ENCODE results near the gene BYSL.

Gene BYSL

DNA sequence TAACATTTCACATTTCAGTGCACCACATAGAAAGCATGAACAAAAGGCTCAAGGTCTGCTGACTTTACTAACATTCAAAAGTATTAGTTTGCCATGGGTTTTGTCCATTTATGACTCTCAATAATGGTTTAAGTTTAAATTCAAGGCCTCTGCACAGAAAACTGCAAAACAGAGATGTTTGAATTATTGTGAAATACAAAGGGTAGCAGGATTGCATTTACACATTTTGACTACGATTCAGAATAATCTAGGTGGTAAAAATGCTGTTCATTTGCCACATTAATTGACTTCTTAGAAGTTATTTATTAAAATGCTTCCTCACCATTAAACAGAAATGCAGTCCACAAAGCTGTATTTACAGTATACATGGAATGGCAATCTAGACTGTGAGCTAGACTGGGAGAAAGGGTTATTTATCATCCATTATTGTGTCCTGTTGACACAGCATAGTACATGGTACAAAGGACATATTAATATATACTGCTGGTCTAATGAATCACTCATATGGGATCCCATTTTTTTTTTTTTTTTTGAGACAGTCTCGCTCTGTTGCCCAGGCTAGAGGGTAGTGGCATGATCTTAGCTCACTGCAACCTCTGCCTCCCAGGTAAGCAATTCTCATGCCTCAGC lies 44.1 kb upstream of the BYSL start:
- Histone ChIP-seq H3K27me3 (ENCODE audit: insufficient read depth, poor library complexity, severe bottlenecking) (no peaks in the 10 kb centered on the region), H3K36me3 (ENCODE audit: low read depth) (peaks cover 2% of the 10 kb centered on the region; the same call in 1 of the 2 replicates), H3K27ac (ENCODE audit: poor library complexity, severe bottlenecking) (no peak overlapping the region), H3K4me1 (ENCODE audit: insufficient read depth, poor library complexity, severe bottlenecking) (no peaks in the 10 kb centered on the region), H3K9me3 (ENCODE audit: severe bottlenecking) (no peaks in the 10 kb centered on the region), H3K4me3 (ENCODE audit: severe bottlenecking) (no peak overlapping the region)
- no peak for DNase-seq (ENCODE audit: low spot score)
- ATAC-seq (ENCODE audit: low read depth) = no peak
- TF ChIP-seq, protein P1, sequence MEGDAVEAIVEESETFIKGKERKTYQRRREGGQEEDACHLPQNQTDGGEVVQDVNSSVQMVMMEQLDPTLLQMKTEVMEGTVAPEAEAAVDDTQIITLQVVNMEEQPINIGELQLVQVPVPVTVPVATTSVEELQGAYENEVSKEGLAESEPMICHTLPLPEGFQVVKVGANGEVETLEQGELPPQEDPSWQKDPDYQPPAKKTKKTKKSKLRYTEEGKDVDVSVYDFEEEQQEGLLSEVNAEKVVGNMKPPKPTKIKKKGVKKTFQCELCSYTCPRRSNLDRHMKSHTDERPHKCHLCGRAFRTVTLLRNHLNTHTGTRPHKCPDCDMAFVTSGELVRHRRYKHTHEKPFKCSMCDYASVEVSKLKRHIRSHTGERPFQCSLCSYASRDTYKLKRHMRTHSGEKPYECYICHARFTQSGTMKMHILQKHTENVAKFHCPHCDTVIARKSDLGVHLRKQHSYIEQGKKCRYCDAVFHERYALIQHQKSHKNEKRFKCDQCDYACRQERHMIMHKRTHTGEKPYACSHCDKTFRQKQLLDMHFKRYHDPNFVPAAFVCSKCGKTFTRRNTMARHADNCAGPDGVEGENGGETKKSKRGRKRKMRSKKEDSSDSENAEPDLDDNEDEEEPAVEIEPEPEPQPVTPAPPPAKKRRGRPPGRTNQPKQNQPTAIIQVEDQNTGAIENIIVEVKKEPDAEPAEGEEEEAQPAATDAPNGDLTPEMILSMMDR (IDR thresholded peaks at IDR 0.05; ENCODE audit: poor library complexity, severe bottlenecking) = no peak

DNA sequence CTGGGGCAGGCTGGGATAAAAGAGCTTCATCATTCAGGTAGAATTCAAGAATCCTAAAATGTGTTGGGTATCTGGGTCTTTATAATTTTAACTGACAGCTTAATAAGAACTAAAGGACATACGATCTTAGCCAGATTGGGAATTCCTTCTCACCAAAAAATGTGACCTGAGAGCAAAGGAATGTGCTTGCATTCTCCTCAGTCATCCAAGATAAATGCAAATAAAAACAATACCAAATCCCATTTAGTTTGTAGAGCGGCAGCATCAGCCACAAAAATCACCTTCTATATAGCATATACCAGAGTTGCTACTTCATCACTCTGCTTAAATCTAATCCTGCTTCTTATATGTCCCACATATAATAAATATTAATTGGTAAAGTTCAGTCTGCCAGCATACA lies 43.1 kb upstream of the BYSL start:
- Histone ChIP-seq H3K27ac (ENCODE audit: poor library complexity, severe bottlenecking) (no peak overlapping the region), H3K36me3 (ENCODE audit: low read depth) (peaks cover 2% of the 10 kb centered on the region; the same call in 1 of the 2 replicates), H3K4me3 (ENCODE audit: severe bottlenecking) (no peak overlapping the region), H3K4me1 (ENCODE audit: insufficient read depth, poor library complexity, severe bottlenecking) (no peaks in the 10 kb centered on the region), H3K27me3 (ENCODE audit: insufficient read depth, poor library complexity, severe bottlenecking) (no peaks in the 10 kb centered on the region), H3K9me3 (ENCODE audit: severe bottlenecking) (no peaks in the 10 kb centered on the region)
- ATAC-seq (ENCODE audit: low read depth) (no peak), DNase-seq (ENCODE audit: low spot score) (no peak)
- TF ChIP-seq, protein P1 (IDR thresholded peaks at IDR 0.05; ENCODE audit: poor library complexity, severe bottlenecking) = no peak

DNA sequence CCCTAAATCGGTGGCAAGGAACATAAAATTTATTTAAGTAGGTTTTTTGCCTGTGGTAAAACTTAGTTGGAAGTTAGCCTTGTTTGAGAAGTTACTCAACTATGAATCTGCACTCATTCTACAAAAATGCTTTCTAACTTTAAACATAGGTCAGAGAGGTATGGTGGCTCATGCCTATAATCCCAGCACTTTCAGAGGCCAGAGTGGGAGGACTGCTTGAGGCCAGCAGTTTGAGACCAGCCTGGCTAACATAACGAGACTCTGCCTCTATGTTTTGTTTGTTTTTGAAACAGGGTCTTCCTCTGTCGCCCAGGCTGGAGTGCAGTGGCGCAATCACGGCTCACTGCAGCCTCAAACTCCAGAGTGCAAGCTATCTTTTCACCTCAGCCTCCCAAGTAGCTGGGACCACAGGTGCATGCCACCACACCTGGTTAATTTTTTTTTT lies 42.3 kb upstream of the BYSL start:
- no peaks in the 10 kb centered on the region for H3K27me3 ChIP-seq (ENCODE audit: insufficient read depth, poor library complexity, severe bottlenecking)
- no peak overlapping the region for H3K4me3 ChIP-seq (ENCODE audit: severe bottlenecking)
- ATAC-seq (ENCODE audit: low read depth) (no peak), DNase-seq (ENCODE audit: low spot score) (no peak)
- TF ChIP-seq, protein P1 (IDR thresholded peaks at IDR 0.05; ENCODE audit: poor library complexity, severe bottlenecking) = no peak
- H3K36me3 ChIP-seq (ENCODE audit: low read depth) = peaks cover 2% of the 10 kb centered on the region; the same call in 1 of the 2 replicates
- H3K9me3 ChIP-seq (ENCODE audit: severe bottlenecking) = no peaks in the 10 kb centered on the region
- no peak overlapping the region for H3K27ac ChIP-seq (ENCODE audit: poor library complexity, severe bottlenecking)
- no peaks in the 10 kb centered on the region for H3K4me1 ChIP-seq (ENCODE audit: insufficient read depth, poor library complexity, severe bottlenecking)

DNA sequence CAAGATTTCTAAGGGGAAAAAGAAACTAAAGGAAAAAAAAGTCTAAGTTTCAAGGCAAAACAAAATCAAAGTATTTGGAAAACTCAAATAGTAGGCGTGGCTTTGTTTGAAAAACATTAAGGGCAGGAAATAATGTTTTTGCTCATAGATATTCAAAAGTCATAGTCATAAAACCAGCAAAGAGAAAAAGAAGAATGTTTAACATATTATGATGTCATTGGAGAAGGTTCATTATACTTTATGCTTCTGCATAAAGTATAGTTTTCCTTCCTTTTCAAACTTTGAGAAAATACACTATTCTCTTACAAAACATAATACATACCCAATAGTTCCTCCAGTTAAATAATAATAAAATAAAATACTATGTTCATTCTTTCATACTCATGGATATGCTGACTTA lies 39.8 kb upstream of the BYSL start:
- ATAC-seq (ENCODE audit: low read depth) = no peak
- Histone ChIP-seq H3K27me3 (ENCODE audit: insufficient read depth, poor library complexity, severe bottlenecking) (no peaks in the 10 kb centered on the region), H3K36me3 (ENCODE audit: low read depth) (peaks cover 2% of the 10 kb centered on the region; the same call in 1 of the 2 replicates), H3K27ac (ENCODE audit: poor library complexity, severe bottlenecking) (no peak overlapping the region), H3K4me1 (ENCODE audit: insufficient read depth, poor library complexity, severe bottlenecking) (no peaks in the 10 kb centered on the region), H3K9me3 (ENCODE audit: severe bottlenecking) (no peaks in the 10 kb centered on the region), H3K4me3 (ENCODE audit: severe bottlenecking) (no peak overlapping the region)
- DNase-seq (ENCODE audit: low spot score) = no peak
- TF ChIP-seq, protein P1 (IDR thresholded peaks at IDR 0.05; ENCODE audit: poor library complexity, severe bottlenecking) = no peak

DNA sequence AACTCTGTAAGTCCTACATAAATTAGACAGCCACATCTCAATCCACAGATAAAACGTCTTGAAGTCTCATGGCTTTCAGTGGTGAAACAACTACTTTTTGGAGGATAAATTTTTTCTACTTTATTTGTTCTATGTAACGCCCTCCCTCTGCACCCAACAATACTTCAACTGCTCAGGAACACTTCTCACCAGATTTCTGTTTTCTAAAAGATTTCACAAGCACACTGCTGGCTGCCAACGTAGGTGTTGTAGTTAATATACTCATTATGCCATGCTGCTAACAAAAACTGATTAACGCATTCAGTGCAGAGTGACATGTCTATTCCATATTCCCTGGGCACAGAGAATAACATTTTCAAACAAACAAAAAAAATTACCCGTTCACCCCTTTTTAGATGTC lies 36.3 kb upstream of the BYSL start:
- TF ChIP-seq, protein P1 (IDR thresholded peaks at IDR 0.05; ENCODE audit: poor library complexity, severe bottlenecking) = no peak
- peaks cover 2% of the 10 kb centered on the region; the same call in 1 of the 2 replicates for H3K36me3 ChIP-seq (ENCODE audit: low read depth)

More for the DNA sequence above, 36.3 kb upstream of the BYSL start:
- Histone ChIP-seq H3K4me3 (ENCODE audit: severe bottlenecking) (no peak overlapping the region), H3K27me3 (ENCODE audit: insufficient read depth, poor library complexity, severe bottlenecking) (no peaks in the 10 kb centered on the region), H3K27ac (ENCODE audit: poor library complexity, severe bottlenecking) (no peak overlapping the region), H3K4me1 (ENCODE audit: insufficient read depth, poor library complexity, severe bottlenecking) (no peaks in the 10 kb centered on the region), H3K9me3 (ENCODE audit: severe bottlenecking) (no peaks in the 10 kb centered on the region)
- DNase-seq (ENCODE audit: low spot score) = no peak
- no peak for ATAC-seq (ENCODE audit: low read depth)

All from RWPE2 (cell line).